Measurements from ENCODE around the gene PDHA2.
"Not testable (repeated sequence)": the region's sequence is repeated elsewhere in the genome, so short reads cannot be mapped to it uniquely, and the experiment has no call there.

The PDHA2 gene

DNA sequence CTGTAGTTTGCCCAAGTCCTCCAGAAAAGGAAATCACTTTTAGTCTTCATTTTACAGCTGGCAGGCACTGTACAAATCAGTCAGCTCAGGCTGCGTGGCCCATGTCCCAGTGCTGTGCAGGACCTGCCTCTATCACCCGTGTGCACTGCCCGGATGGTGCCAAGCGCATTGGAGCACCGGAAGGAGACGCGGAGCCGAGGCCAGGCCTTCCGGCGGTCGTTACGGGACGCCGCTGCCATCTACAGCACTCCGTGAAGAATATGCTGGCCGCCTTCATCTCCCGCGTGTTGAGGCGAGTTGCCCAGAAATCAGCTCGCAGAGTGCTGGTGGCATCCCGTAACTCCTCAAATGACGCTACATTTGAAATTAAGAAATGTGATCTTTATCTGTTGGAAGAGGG, at the start of gene PDHA2:
PDHA2 (plus strand) TSS at position 203 of the 400 bp plus-strand sequence; CDS start at position 261, 58 bp downstream.
- no peak for DNase-seq (ENCODE audit: low read depth)

DNA sequence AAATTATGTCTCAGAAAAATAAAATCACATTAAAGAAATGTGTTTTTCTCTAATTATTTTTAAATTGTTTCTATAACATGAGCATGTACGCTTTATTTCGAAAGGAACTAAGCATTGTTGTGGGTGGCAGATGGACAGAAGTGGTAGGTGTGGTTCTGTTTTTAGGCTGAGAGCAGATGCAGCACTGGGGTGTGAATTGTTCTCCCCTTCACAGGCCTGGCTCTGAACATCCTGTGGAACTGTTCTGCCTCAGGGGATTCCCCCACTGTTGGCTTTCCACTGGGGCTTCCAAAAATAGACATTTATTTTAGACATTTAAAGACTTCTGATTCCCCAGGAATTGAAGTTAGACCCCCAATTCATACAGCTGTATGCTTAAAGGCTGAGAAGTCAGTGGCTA, 41.9 kb upstream of the PDHA2 start:
- no peak for DNase-seq (ENCODE audit: low read depth)

DNA sequence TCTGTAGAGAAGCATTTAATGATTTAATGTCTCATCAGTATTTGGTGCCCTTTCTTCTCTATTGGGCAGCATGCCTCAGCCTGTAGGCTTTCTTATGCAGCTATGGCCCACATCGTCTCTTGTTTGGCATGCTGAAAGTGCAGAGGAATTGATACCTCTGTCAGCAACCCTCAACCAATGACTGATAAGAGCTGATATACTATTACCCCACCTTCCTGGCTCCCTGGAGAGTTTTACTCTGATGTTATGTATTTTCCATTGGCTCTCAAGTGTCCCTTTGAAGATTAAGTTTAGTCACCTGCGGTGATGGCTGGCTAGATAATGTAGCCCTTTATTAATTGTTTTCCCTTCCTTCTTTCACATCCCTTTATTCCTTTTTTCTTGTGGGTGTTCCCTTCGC, 41.2 kb upstream of the PDHA2 start:
- no peak for DNase-seq (ENCODE audit: low read depth)

DNA sequence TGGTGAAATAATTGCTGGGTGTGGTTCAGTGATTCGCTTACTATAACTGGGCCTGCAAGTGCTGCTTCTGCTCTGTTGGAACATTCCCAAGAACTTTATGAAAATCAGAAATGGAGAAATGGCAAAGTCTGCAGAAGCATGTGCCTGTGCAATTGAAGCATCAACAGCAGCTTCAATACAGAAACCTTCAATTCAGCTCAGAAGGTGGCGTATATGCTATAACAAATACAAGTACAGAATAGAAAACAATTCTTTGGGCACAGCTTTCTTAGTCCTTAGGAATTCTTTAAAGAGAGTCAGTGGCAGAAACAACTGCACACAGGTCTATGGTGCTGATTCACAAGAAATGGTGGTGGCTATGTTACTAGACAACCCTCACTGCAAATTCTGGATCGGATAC, 18.0 kb upstream of the PDHA2 start:
- DNase-seq (ENCODE audit: low read depth) = no peak

DNA sequence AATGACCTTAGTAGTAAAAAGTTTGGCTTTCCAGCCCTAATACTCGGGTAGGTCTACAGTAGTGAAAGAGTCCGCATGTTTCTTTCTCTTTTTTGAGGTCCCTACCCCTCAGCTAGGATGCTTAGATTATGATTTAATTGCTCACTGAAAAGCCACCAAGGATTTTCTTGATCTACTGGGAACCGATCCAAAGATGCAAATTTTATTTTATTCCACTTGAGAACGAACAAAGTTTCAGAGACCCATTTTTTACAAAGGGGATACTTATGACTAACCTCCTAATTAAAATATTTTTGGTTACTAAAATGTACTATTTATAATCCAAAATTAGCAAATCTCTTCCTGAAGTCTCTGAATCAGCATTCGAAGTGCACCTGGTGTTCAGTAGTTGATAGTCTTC, 14.3 kb upstream of the PDHA2 start:
- no peak for DNase-seq (ENCODE audit: low read depth)

DNA sequence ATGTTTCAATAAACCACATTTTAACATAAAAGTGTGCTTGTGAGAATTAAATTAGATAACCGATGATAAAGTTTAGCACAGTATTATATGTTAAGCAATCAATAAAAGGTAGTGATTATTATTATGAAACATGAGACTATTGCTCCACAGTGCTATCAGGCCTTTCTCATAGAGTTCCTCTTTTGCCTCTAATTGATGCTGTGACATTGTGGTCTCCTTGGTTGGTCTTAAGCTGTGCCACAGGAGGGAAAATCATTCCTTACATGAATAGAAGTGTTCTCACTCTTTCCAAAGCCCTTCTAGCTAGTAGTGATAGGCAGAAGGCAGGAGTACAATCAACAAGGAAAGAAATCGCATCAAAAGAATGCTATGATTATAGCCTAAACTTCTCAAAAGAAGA, 9.2 kb upstream of the PDHA2 start:
- DNase-seq (ENCODE audit: low read depth) = no peak

DNA sequence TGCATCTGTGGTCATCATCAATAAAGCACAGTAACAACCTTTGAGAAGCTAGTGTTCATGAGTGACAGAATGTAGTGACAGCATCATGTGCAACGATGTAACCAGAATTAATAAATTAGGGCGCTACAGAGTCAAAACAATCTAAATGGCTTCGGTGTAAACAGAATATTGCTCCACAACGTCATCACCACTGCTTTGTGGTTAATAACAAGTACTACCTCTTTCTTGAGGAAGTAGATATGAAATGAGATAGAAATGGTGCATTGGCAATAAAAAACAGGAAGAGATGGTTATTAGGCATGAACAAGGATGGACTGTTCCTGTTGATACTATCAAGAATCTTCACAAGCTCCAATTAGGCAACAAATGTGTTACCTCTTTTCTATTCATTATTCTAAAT, 8.7 kb upstream of the PDHA2 start:
- no peak for DNase-seq (ENCODE audit: low read depth)

DNA sequence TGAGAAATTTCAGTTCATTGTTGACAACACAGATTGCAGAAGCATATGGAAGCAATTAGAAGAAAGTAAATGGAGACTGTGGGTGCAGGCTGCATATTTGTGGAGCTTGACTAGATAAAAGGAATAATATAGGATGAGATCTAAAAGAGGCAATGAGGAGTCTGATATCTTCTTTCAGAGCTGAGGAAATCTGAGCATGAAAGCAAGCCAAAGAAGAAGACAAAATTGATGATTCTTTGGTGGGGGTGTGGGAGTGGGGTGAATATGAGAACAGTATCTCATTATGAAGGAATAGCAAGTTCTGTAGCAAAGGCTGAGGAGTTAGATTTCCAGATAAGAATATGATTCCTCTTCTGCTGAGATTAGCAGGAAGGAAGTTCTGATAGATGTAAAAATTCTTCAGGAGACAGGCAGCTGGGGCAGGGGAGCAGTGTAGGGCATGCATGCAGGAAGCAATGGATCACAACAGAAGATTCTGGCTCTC, 6.1 kb upstream of the PDHA2 start:
- DNase-seq (ENCODE audit: low read depth) = no peak

DNA sequence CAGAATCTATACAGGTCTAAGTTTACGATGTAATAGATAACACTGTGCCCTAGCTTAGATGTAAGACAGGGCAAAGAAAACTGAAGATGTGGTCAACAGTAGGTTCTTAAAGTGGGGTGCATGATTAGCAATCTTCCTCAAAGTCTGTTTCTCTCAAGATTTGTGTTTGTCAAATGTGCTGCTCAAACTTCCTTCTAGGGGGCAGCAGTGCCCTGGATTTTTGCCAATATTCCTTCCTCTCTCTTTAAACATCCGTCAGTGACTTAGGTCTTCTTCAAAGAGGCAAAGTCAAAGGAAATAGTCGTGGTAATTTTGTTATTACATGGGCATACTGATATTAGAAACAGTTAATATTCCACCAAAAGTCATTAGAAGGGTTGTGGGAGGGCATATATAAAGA, 4.2 kb upstream of the PDHA2 start:
- DNase-seq (ENCODE audit: low read depth) = no peak

DNA sequence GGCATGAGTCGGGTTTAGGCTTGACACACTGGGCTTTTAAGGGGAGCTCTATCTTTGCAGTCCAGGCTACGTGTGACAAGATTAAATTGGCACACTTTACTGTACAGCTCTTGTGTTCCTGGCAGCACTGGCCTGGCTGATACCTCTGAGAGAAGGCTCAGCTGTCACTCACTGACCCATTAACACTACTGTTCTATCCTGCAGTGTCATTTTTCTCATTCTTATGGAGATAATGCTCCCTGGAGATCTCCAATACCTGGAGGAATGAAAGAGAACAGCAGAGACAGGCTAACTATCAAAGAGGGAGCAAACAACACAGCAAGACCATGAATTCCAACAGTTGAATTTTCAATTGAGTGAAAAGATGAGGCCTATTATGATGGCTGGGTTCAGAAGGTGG, 1.7 kb upstream of the PDHA2 start:
- DNase-seq (ENCODE audit: low read depth) = no peak

DNA sequence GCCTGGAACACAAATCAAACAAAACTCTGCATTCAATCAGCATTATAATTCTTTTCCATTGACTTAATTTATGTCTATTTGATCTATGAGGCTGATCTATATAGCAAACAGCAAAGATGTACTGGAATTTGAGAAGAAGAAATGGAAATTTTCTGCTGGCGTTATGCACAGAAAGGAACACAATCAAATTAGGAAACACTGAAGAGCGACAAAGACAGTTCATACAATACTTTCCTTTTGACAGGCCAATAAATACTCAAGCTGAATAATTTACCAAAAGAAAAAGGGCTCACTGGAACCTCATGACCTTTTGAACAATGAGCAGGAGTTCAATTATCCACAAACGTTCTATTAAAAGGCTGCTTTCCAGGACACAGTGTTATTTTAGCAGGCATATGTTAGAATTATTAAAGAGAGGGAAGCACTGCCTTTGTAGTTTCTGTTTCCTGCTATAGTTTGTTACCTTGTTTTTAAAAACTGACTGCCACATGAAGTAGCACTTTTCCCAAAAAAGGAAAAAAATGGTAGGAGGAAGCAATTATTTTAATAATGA, 8.1 kb downstream of the PDHA2 start:
- no peak for DNase-seq (ENCODE audit: low read depth)

DNA sequence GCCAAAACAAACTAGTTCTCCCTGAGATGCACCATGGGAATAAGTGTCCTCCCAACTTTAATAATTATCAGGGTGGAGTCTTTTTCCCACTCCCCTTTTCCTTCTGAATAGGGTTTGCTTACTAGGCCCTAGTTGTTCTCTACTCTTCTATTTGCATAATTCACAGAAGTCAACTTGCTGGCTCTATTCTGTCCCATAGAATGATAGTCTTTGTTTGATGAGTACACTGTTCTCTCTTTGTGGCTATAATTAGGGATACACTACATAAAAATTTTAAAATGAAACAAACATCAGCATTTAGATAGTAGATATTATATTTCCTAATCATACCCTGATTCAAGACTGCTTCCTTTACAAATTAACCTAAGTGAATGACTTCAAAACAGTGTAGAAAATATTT, 10.3 kb downstream of the PDHA2 start:
- no peak for DNase-seq (ENCODE audit: low read depth)

DNA sequence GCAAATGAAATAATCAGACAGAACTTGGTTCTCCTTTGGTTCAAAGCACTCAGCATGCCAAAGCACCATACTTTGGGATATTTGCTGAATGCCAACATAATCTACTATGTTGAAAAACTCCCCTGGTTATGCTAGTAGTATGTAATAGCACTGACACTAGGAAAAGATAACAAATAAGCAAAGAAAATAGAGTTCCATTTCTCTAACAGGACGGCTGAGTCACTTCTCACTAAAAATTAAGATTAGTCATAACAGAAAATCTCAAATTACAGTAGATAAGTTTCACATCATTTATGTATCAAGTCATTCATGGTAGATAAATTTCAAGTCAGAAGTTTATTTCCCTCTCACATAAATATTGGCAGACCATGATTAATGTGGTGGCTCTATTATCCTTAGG, 17.9 kb downstream of the PDHA2 start:
- DNase-seq (ENCODE audit: low read depth) = no peak

DNA sequence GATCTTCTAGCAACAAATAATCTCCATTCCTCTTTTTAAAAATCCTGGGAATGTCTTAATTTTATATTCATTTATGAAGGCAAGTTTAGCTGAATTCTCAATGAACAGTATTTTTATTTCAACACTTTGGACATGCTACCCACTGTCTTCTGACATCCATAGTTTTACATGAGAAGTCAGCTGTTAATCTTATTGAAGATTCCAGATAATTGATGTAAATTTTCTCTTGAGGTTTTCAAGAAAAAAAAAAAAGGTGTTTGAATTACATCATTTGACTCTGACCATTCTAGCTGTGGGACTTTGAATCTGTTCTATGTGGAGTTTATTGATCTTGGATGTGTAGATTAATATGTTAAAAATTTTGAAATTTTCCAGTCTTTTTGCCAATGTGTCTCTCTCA, 28.0 kb downstream of the PDHA2 start:
- no peak for DNase-seq (ENCODE audit: low read depth)

DNA sequence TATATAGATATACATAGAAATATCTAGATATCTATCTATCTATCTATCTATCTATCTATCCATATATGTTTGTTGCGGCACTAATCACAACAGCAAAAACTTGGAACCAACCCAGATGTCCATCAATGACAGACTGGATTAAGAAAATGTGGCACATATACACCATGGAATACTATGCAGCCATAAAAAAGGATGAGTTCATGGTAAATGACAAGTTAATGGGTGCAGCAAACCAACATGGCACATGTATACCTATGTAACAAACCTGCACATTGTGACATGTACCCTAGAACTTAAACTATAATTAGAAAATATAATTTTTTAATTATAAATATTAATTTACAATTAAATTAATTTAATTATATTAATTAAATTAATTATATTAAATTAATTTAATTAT, 29.5 kb downstream of the PDHA2 start:
- not testable (repeated sequence) for DNase-seq (ENCODE audit: low read depth)

DNA sequence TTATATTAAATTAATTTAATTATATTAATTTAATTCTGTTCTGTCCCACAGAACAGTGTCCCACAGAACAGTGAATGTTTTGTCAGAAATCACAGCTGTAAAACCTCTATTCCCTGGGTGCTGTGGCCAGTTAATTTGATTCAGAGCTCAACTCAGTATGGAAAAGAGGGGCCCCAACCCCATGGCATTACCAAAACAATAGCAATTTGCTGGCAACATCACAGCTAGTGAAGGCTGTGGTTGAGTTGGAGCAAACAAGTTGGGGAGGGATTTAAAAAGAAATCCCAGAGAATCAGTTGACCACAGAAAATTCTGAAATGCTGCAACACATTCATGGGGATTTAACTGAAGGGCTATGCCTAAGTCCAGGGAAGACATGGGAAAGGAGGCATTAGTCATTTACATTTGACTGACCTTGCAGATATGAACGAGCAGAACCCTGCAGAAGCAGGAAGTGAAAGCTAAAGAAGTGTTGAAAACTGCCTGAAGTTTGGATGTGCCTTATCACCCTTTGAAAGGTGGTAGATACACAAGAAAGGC, 30.1 kb downstream of the PDHA2 start:
- DNase-seq (ENCODE audit: low read depth) = no peak

DNA sequence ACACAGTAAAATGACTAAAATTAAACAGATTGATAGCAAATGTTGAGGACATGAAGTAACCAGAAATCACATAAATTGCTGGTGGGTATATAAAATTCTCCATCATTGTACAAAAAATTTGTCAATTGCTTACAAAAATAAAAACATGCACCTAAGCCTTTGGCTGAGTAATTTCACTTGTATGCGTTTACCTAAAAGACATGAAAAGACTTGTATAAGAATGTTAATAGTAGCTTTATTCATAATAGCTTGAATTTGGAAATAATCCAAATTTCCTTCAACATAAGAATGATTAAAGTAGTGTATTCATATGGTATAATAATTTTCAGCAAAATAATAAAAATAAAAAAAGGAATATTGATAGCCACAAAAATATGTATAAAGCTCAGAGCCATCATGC, 37.7 kb downstream of the PDHA2 start:
- DNase-seq (ENCODE audit: low read depth) = no peak

DNA sequence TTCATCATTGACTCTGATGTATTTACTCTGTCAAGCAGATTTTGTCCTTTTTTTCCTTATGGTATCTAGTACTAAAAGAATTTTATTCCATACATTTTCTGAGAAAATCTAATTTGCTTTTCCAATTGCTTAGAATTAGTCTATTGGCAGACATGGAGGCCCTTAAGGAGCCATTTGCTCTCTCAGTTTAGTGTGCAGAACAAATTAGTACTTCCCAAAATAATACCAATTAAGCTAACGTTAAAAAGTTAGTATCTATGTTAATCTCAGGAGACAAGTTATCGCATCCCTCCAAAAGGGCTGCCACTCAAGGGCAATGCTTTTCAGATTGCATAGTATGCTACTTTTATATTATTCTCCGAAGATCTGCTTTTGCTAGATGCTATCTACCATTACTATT, 47.7 kb downstream of the PDHA2 start:
- DNase-seq (ENCODE audit: low read depth) = no peak

DNA sequence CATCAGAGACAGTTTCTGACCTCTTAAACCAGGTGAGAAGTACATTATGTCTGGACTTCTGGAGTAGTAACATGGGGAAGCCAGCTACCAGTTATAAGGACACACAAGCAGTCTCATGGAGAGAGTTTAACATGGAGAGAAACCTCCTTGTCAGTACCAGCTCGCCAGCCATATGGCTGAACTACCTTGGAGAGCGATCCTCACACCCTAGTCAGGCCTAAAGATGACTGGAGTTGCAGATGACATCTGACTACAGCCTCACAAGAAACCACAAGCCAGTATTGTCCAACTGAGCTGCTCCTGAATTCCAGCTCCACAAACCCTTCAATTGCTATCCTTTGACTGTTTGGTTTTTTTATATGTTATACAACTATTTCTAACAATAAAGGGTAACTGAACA, 49.8 kb downstream of the PDHA2 start:
- no peak for DNase-seq (ENCODE audit: low read depth)

Data from stimulated activated CD8-positive, alpha-beta memory T cell treated with anti-CD3 and anti-CD28 coated beads, Interleukin-7, amount 100 ng/mL, for 24 hours (primary cell).